ENCODE data around the gene ADCY7.

The ADCY7 gene

GRCh38 chr16:50298591-50299507 lies 32.5 kb downstream of the ADCY7 start:
- DNase-seq (ENCODE audit: low read depth), result no peak

- no peak for DNase-seq (ENCODE audit: low read depth)
Measured at GRCh38 chr16:50299508-50300105, 33.3 kb downstream of the ADCY7 start.

- no peak for DNase-seq (ENCODE audit: low read depth)
Measured at GRCh38 chr16:50300942-50301625, 34.7 kb downstream of the ADCY7 start.

- peak; percentile 87 for DNase-seq (ENCODE audit: low read depth)
Measured at GRCh38 chr16:50301626-50302471, 35.5 kb downstream of the ADCY7 start.

- DNase-seq (ENCODE audit: low read depth), result no peak
Measured at GRCh38 chr16:50302472-50303005, 36.2 kb downstream of the ADCY7 start.

- DNase-seq (ENCODE audit: low read depth), result no peak
Measured at GRCh38 chr16:50303041-50303604, 36.8 kb downstream of the ADCY7 start.

GRCh38 chr16:50303605-50304466 lies 37.5 kb downstream of the ADCY7 start:
- no peak for DNase-seq (ENCODE audit: low read depth)

- DNase-seq (ENCODE audit: low read depth), result no peak
Measured at GRCh38 chr16:50304467-50305440, 38.4 kb downstream of the ADCY7 start.

- DNase-seq (ENCODE audit: low read depth), result no peak
Measured at GRCh38 chr16:50305441-50306061, 39.2 kb downstream of the ADCY7 start.

GRCh38 chr16:50306287-50306686 lies 39.9 kb downstream of the ADCY7 start:
- DNase-seq (ENCODE audit: low read depth), result no peak

- DNase-seq (ENCODE audit: low read depth), result no peak
Measured at GRCh38 chr16:50308237-50308965, 42.0 kb downstream of the ADCY7 start.

- DNase-seq (ENCODE audit: low read depth), result no peak
Measured at GRCh38 chr16:50309156-50309526, 42.8 kb downstream of the ADCY7 start.

- no peak for DNase-seq (ENCODE audit: low read depth)
Measured at GRCh38 chr16:50309527-50310307, 43.4 kb downstream of the ADCY7 start.

GRCh38 chr16:50310308-50311133 lies 44.2 kb downstream of the ADCY7 start:
- no peak for DNase-seq (ENCODE audit: low read depth)

GRCh38 chr16:50311134-50311528 lies 44.8 kb downstream of the ADCY7 start:
- no peak for DNase-seq (ENCODE audit: low read depth)

- DNase-seq (ENCODE audit: low read depth), result no peak
Measured at GRCh38 chr16:50311891-50312501, 45.6 kb downstream of the ADCY7 start.
